SK-N-SH (cell line): Measurements from ENCODE around the gene GTF3C1.

Experiments used
- CHD2 ChIP-seq: fragments of 150-350 bp; IDR thresholded peaks from 2 replicates; pipeline ENCODE4 v1.6.1; 2018; ENCODE audit warnings: low read length; ENCODE audit not compliant: partially characterized antibody
- CTCF ChIP-seq: fragments of 200-600 bp; sonication (generic); IDR thresholded peaks from 2 replicates; pipeline ENCODE4 v1.6.1; 2017; ENCODE audit warnings: antibody characterized with exemption, mild to moderate bottlenecking, moderate library complexity
- ELF1 ChIP-seq: IDR thresholded peaks from 2 replicates; pipeline ENCODE4 v1.4.0; 2012
- EZH2phosphoT487 ChIP-seq: fragments of 200-600 bp; sonication (generic); IDR thresholded peaks from 2 replicates; pipeline ENCODE4 v1.6.1; 2017; ENCODE audit warnings: low read depth, mixed run types, mild to moderate bottlenecking, antibody characterized with exemption, moderate library complexity, borderline replicate concordance
- GATA2 ChIP-seq: sonication (generic); formaldehyde crosslinking; IDR thresholded peaks from 2 replicates; pipeline ENCODE4 v1.5.0; 2020; ENCODE audit warnings: mild to moderate bottlenecking, missing genetic modification reagents
- MAX ChIP-seq: IDR thresholded peaks from 2 replicates; pipeline ENCODE4 v1.4.0; 2012; ENCODE audit warnings: low read depth
- POLR2AphosphoS5 ChIP-seq: IDR thresholded peaks from 2 replicates; pipeline ENCODE4 v1.6.1; 2012; ENCODE audit warnings: low read depth, low read length
- RAD21 ChIP-seq: IDR thresholded peaks from 2 replicates; pipeline ENCODE4 v1.6.1; 2012; ENCODE audit warnings: mild to moderate bottlenecking, low read length
- REST ChIP-seq: IDR thresholded peaks from 2 replicates; pipeline ENCODE4 v1.6.1; 2012; ENCODE audit warnings: mild to moderate bottlenecking, low read depth, low read length, moderate library complexity
- TAF1 ChIP-seq: IDR thresholded peaks from 2 replicates; pipeline ENCODE4 v1.6.1; 2012; ENCODE audit warnings: low read depth, mild to moderate bottlenecking, low read length, moderate library complexity, borderline replicate concordance
- USF1 ChIP-seq: IDR thresholded peaks from 2 replicates; pipeline ENCODE4 v1.4.0; 2012; ENCODE audit warnings: low read depth, borderline replicate concordance
- USF2 ChIP-seq: fragments of 150-350 bp; IDR thresholded peaks from 2 replicates; pipeline ENCODE4 v1.6.1; 2017; ENCODE audit warnings: antibody characterized with exemption, low read length, low read depth, borderline replicate concordance
- YY1 ChIP-seq: IDR thresholded peaks from 2 replicates; pipeline ENCODE4 v1.4.0; 2012; ENCODE audit warnings: low read depth, mild to moderate bottlenecking

GRCh38 chr16:27549746-27550581 is at the start of gene GTF3C1, which contains the start of gene KATNIP:
- TF ChIP-seq YY1 (peak; percentile 79), CTCF (no peak), EZH2phosphoT487 (no peak), TAF1 (peak; percentile 75), POLR2AphosphoS5 (peak; percentile 89), RAD21 (no peak), REST (no peak), USF1 (no peak), MAX (peak; percentile 60), USF2 (no peak), GATA2 (CRISPR knock-in tag) (no peak), ELF1 (peak; percentile 87), CHD2 (peak; percentile 53)
